ENCODE measurements around the gene EVI2B.

DNA sequence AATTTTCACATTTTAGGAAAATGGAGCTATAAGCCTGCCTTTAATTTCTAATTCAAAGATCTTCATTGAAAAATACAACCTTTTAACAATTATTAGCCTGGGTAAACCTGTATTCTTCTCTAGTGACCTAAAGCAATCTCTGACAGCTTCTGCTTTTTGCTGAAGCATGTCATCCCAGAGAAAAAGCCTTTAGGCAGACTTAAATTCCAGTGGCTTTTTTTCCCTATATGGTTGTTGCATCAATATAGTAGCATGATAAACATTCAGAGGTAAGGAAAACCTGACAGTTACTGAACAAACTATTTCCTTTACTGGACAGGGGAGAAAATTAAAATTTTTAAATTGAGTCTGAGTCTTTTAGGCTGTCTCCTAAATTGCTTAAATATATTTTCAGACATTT, 15.4 kb upstream of the EVI2B start:
- TF ChIP-seq CTCF (IDR thresholded peaks at IDR 0.05) (no peak), POLR2AphosphoS5 (IDR thresholded peaks at IDR 0.05) (no peak), POLR2A (IDR thresholded peaks at IDR 0.05) (no peak), EP300 (IDR thresholded peaks at IDR 0.05; ENCODE audit: low read depth) (no peak)

All from transverse colon (tissue), 4 donors.